Measurements from ENCODE around the gene CHODL. TPM values are rescaled to one million over a fixed set of nuclear protein-coding genes. Genes with fewer than 3 reads are reported as not detected.

CHODL gene
- total RNA-seq, 1 experiment from 2014 or later: 3.1 TPM

GRCh38 chr21:18252680-18253079 lies 8.0 kb downstream of the CHODL start (continued):
- no peak for TF ChIP-seq IRF1 (CRISPR knock-in tag; IDR thresholded peaks at IDR 0.05)
- no peak for TF ChIP-seq ZBTB43 (CRISPR knock-in tag; IDR thresholded peaks at IDR 0.05)
- no peak for TF ChIP-seq GTF2I (CRISPR knock-in tag; conservative IDR thresholded peaks at IDR 0.05)
- TF ChIP-seq ZNF219 (CRISPR knock-in tag; IDR thresholded peaks at IDR 0.05; ENCODE audit: borderline replicate concordance): no peak

- H3K9me3 Mint-ChIP-seq: no peaks in the 10 kb centered on the region
- no peaks in the 10 kb centered on the region for H3K36me3 Mint-ChIP-seq
- no peak for ATAC-seq
- TF ChIP-seq ZSCAN18 (CRISPR knock-in tag; IDR thresholded peaks at IDR 0.05) (no peak), CREB1 (CRISPR knock-in tag; IDR thresholded peaks at IDR 0.05) (no peak), GRHL2 (CRISPR knock-in tag; IDR thresholded peaks at IDR 0.05; ENCODE audit: insufficient replicate concordance, severe bottlenecking) (no peak), FOXJ3 (CRISPR knock-in tag; IDR thresholded peaks at IDR 0.05; ENCODE audit: borderline replicate concordance) (no peak), KAT7 (CRISPR knock-in tag; IDR thresholded peaks at IDR 0.05; ENCODE audit: borderline replicate concordance) (no peak), GTF2I (CRISPR knock-in tag; conservative IDR thresholded peaks at IDR 0.05) (no peak), FOXP1 (CRISPR knock-in tag; IDR thresholded peaks at IDR 0.05; ENCODE audit: borderline replicate concordance) (no peak), ELF4 (CRISPR knock-in tag; IDR thresholded peaks at IDR 0.05; ENCODE audit: low read depth) (no peak), ATF1 (CRISPR knock-in tag; IDR thresholded peaks at IDR 0.05) (no peak), ZNF671 (CRISPR knock-in tag; IDR thresholded peaks at IDR 0.05) (no peak), ERG (CRISPR knock-in tag; IDR thresholded peaks at IDR 0.05) (no peak), NR2C2 (CRISPR knock-in tag; IDR thresholded peaks at IDR 0.05) (no peak), SMAD3 (CRISPR knock-in tag; IDR thresholded peaks at IDR 0.05; ENCODE audit: borderline replicate concordance) (no peak), ZNF263 (CRISPR knock-in tag; IDR thresholded peaks at IDR 0.05; ENCODE audit: low read depth) (no peak), SP1 (CRISPR knock-in tag; conservative IDR thresholded peaks at IDR 0.05) (no peak), ZNF121 (CRISPR knock-in tag; IDR thresholded peaks at IDR 0.05) (no peak), NFYB (CRISPR knock-in tag; conservative IDR thresholded peaks at IDR 0.05; ENCODE audit: low read depth) (no peak), ZNF532 (CRISPR knock-in tag; IDR thresholded peaks at IDR 0.05; ENCODE audit: borderline replicate concordance) (no peak)
- CTCF ChIA-PET: interaction anchor here (0.9 to 2.0 kb wide), 2 partner anchors 322 to 327 kb away, joined by 3 to 6 read pairs; no protein-coding TSS in a partner anchor
- DNase-seq (ENCODE audit: low spot score): no peak
- no peak overlapping the region for H3K4me3 Mint-ChIP-seq
- no peaks in the 10 kb centered on the region for H3K4me1 Mint-ChIP-seq
- H3K27ac Mint-ChIP-seq: no peak overlapping the region
- no peaks in the 10 kb centered on the region; the same call in 1 of the 2 replicates for H3K27me3 Mint-ChIP-seq (ENCODE audit: low read depth)
- POLR2A ChIA-PET: no interaction called here
Measured at GRCh38 chr21:18253221-18253620, 8.6 kb downstream of the CHODL start.

Measured in WTC11 (cell line).